Head of caudate nucleus (tissue), 42 donors: Measurements from ENCODE around the gene RABL6.
A peak's percentile ranks its signal among the peaks of the same experiment; 100 is the strongest.
"Not testable (repeated sequence)": the region's sequence is repeated elsewhere in the genome, so short reads cannot be mapped to it uniquely, and the experiment has no call there.

ENCODE experiments used
- DNase-seq, 42 donors: peaks; one replicate each; pipeline versions ENCODE4 v3.0.0 to v3.0.0-alpha.2; 2020 to 2021; ENCODE audit warnings: mixed read lengths in 7 of 42
- intact Hi-C: fragments of 100-400 bp; cut with DNase I; formaldehyde crosslinking; loops from one replicate; pipeline ENCODE4 v1.15.0; 2022

The RABL6 gene

DNA sequence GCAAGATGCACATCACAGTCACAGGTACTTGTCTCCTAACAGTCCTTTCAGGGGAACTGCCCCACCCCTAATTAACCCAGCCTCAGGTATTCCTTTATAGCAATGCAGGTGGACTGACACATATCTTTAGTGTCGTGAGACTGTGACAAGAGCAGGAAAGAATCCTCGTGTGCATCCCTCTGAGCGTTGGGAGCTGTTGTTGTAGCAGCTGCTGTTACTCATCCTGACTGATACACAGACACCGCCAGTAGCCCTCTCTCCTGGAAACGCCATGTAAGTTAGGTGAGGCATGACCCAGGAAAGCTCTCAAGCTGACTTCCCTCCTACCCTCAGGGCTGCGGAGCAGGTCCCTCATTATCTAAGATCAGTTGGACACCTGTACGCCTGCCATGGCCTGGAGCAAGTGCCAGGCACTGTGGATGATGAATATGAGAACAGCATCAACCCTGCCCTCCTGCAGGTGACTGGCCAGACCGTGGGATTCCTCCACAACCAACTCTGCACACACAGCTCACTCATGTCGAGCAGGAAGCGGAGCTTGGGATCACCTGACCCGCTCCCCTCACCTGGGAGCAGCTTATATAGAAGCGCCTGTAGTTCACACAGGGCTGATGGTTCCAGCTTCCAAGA lies 33.2 kb upstream of the RABL6 start:
- intact Hi-C loops, result no loop called here
- DNase-seq, result no peak

DNA sequence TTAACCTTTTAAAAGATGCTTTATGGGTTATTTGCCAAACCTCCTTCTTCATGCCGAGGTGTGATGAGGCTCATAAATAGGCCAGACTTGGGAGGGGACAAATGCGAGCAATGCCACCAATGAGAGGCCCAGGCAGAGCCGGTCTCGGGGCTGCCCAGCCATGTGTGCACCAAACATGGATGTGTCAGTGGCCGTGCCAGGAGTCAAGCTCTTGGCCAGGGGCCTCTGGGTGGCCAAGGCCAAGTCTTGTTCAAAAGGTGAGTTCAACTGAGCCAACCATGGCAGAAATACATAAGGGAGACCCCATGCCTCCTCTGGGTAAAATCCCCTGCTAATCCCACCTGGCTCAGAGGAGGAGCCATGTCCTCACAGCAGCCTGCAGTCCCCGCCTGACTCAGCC lies 32.6 kb upstream of the RABL6 start:
- no peak for DNase-seq
- intact Hi-C loops, result no loop called here

DNA sequence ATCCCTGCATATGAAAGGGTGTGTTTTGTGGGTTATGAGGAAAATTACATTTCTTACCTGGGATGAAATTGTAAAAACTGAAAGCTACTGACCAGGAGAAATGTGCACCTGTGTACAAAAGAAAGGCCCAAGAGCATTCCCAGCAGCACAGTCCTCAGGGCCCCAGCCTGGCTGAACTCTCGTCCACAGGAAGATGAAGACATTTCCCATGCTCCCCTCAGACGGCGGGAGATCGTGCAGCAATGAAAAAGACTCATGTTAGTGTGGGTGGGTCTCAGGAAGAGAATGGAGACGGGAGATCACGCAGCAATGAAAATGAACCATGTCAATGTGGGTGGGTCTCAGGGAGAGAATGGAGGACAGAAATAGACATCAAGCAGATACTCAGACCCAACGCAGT lies 30.8 kb upstream of the RABL6 start:
- no peak for DNase-seq
- intact Hi-C loops, result no loop called here

- no peak for DNase-seq
- intact Hi-C loops, result no loop called here
Measured at GRCh38 chr9:136777359-136777758, 30.4 kb upstream of the RABL6 start.

- intact Hi-C loops, result loop anchor here (10.0 kb wide), 1 partner anchor 295 kb away; the partner anchor contains the start of genes SAPCD2 and UAP1L1
- DNase-seq, result no peak
Measured at GRCh38 chr9:136779808-136780207, 27.9 kb upstream of the RABL6 start.

GRCh38 chr9:136782452-136782851 lies 25.3 kb upstream of the RABL6 start:
- DNase-seq, result no peak
- intact Hi-C loops, result loop anchor here (10.0 kb wide), 1 partner anchor 292 kb away; the partner anchor contains the start of genes SAPCD2 and UAP1L1

GRCh38 chr9:136784249-136784996 lies 23.3 kb upstream of the RABL6 start:
- intact Hi-C loops, result loop anchor here (10.0 kb wide), 1 partner anchor 290 kb away; the partner anchor contains the start of genes SAPCD2 and UAP1L1

GRCh38 chr9:136784997-136785361 lies 22.8 kb upstream of the RABL6 start:
- intact Hi-C loops, result loop anchor here (5.0 to 10.0 kb wide), 2 partner anchors 252 to 290 kb away; partner anchors contain the start of genes SAPCD2 and UAP1L1
- DNase-seq, result no peak

More at GRCh38 chr9:136784249-136784996, 23.3 kb upstream of the RABL6 start:
- DNase-seq, result peak in 15 of 42 donors; percentile 28 to 78 (median 47)

- intact Hi-C loops, result loop anchor here (5.0 to 10.0 kb wide), 2 partner anchors 252 to 289 kb away; partner anchors contain the start of genes SAPCD2 and UAP1L1
- not testable (repeated sequence) for DNase-seq
Measured at GRCh38 chr9:136785565-136786355, 22.0 kb upstream of the RABL6 start.

DNA sequence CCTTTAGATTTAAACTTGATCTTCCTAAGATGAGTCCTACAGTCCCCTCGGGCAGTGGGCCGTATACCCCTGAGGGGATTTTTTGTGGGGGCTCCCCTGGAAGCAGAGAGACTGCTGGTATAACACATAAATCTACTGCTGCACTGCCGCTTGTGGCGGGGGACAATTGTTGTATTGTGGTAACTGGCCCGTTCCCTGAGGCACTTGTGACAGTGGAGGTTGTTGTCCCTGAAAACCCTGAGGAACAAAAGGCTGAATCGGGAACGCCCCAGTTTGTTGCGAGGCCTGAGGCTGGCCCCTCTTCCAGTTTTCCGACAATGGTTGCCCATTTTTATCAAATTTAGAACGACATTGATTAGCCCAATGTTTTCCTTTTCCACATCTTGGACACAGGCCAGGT lies 21.3 kb upstream of the RABL6 start:
- intact Hi-C loops, result loop anchor here (5.0 to 10.0 kb wide), 2 partner anchors 251 to 288 kb away; partner anchors contain the start of genes SAPCD2 and UAP1L1
- DNase-seq, result peak in 41 of 42 donors; percentile 29 to 85 (median 71)

DNA sequence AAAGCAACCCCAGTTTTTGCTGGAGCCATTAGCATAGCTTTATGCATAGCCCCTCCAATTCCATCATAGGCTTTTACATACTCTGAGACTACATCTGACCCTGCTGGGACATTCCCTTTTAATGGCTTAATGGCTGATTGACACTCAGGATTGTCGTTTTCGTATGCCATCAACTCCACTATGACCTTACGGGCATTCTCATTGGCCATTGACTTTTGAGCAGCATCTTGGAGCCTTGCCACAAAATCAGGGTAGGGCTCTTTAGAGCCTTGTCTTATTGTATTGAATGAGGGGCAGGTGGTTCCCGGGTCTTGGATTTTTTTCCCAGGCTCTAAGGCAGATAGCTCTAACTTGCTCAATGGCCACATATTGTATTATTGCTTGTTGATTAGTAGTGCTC lies 20.8 kb upstream of the RABL6 start:
- intact Hi-C loops, result loop anchor here (5.0 to 10.0 kb wide), 2 partner anchors 250 to 288 kb away; partner anchors contain the start of genes SAPCD2 and UAP1L1
- DNase-seq, result peak in 1 of 42 donors; percentile 15

- DNase-seq, result peak; percentile 45 to 90 (median 74)
- intact Hi-C loops, result loop anchor here (5.0 to 10.0 kb wide), 2 partner anchors 249 to 287 kb away; partner anchors contain the start of genes SAPCD2 and UAP1L1
Measured at GRCh38 chr9:136787690-136788400, 19.9 kb upstream of the RABL6 start.

DNA sequence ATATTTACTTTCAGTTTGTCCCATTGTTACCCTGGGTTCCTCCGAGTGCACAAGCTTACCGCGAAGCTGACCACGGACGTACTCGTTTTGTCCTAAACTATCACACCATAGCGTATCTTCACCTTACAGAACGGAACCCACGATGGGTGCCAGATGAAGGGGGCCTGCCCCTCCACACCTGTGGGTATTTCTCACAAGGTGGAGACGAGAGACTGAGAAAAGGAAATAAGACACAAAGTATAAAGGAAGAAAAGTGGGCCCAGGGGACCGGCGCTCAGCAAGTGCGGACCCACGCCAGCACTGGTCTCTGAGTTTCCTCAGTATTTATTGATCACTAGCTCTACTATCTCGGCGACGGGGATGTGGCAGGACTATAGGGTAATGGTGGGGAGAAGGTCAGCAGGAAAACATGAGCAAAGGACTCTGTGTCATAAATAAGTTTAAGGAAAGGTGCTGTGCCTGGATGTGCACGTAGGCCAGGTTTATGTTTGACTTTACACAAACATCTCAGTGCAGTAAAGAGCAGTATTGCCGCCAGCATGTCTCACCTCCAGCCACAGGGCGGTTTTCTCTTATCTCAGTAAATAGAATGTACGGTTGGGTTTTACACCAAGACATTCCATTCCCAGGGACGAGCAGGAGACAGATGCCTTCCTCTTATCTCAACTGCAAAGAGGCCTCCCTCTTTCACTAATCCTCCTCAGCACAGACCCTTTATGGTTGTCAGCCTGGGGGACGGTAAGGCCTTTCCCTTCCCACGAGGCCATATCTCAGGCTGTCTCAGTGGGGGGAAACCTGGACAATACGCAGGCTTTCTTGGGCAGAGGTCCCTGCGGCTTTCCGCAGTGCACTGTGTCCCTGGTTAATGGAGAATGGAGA lies 18.9 kb upstream of the RABL6 start:
- intact Hi-C loops, result loop anchor here (5.0 to 10.0 kb wide), 2 partner anchors 248 to 286 kb away; partner anchors contain the start of genes SAPCD2 and UAP1L1
- DNase-seq, result not testable (repeated sequence)

- intact Hi-C loops, result loop anchor here (5.0 to 10.0 kb wide), 2 partner anchors 248 to 285 kb away; partner anchors contain the start of genes SAPCD2 and UAP1L1
- no peak for DNase-seq
Measured at GRCh38 chr9:136789523-136789937, 18.2 kb upstream of the RABL6 start.

DNA sequence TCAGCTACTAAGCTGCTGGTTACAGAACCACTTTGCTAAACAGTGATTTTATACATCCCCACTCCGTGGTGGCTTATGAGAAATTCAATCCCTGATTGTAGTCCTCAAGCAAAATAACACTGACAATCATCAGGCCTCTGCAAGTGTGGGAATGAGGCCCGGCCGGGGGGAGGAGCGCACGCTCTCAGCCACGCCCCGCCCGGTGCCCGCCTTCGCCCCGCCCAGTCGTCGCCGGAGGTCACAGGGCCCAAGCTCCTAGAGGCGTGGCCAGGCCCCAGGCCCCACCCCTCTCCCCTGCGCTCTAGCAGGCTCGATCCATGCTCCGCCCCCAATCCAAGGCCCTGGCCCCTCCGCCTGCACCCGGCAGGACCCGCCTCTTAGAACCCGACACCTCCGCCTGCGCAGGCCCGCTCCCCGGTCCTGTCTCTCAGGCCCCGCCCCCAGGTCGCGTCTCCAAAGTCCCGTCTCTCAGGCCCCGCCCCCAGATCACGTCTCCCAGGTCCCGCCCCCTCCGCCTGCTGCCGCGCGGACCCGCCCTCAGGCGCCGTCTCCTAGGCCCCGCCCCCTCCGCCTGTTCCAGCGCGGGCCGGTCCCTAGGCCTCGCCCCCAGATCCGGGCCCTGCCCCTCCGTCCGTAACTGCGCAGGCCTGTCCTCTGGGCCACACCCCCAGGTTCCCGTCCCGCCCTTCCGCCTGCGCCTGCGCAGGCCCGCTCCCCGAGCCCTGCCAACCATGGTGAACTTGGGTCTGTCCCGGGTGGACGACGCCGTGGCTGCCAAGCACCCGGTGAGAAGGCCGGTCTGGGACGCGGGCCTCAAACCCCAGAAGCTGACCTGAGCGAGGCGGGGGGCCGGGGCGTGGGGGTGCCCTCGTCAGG lies 16.9 kb upstream of the RABL6 start, which contains the start of gene TMEM141:
TSS of gene TMEM141 (plus strand) at position 705 of the 876 bp plus-strand sequence. CDS start at position 732, 27 bp downstream.
- intact Hi-C loops, result loop anchor here (5.0 kb wide), 1 partner anchor 161 kb away; the partner anchor contains the start of gene LCN12
- DNase-seq, result peak; percentile 99 to 100 (median 100)
